Measurements from ENCODE around the gene LTBP2. TPM values are rescaled to one million over a fixed set of nuclear protein-coding genes. Genes with fewer than 3 reads are reported as not detected.

LTBP2 gene
- total RNA-seq, 1 donor from 2014 or later: 26.5 TPM

- Histone ChIP-seq H3K27me3 (ENCODE audit: low read depth) (no peaks in the 10 kb centered on the region), H3K27ac (replicated peaks) (peak overlapping the region; percentile 86), H3K4me1 (peaks cover 76% of the 10 kb centered on the region), H3K36me3 (no peaks in the 10 kb centered on the region), H3K4me3 (no peak overlapping the region), H3K9me3 (replicated peaks) (no peaks in the 10 kb centered on the region)
- intact Hi-C loops (cut with micrococcal nuclease): no loop called here
- no peak for TF ChIP-seq CTCF (IDR thresholded peaks at IDR 0.05; ENCODE audit: borderline replicate concordance)
- DNase-seq: no peak
Observed at GRCh38 chr14:74593241-74593953, 18.6 kb downstream of the LTBP2 start.

- peak overlapping the region; percentile 86 for H3K27ac ChIP-seq (replicated peaks)
- intact Hi-C loops (cut with micrococcal nuclease): no loop called here
- TF ChIP-seq CTCF (IDR thresholded peaks at IDR 0.05; ENCODE audit: borderline replicate concordance): no peak
- no peak overlapping the region for H3K4me3 ChIP-seq
- peaks cover 72% of the 10 kb centered on the region for H3K4me1 ChIP-seq
- H3K9me3 ChIP-seq (replicated peaks): no peaks in the 10 kb centered on the region
- H3K36me3 ChIP-seq: no peaks in the 10 kb centered on the region
- no peaks in the 10 kb centered on the region for H3K27me3 ChIP-seq (ENCODE audit: low read depth)
- DNase-seq: no peak
Observed at GRCh38 chr14:74592476-74593201, 19.4 kb downstream of the LTBP2 start.

- no peak for DNase-seq
- H3K27ac ChIP-seq (replicated peaks): peak overlapping the region; percentile 86
- no peaks in the 10 kb centered on the region for H3K9me3 ChIP-seq (replicated peaks)
- intact Hi-C loops (cut with micrococcal nuclease): no loop called here
- TF ChIP-seq CTCF (IDR thresholded peaks at IDR 0.05; ENCODE audit: borderline replicate concordance): no peak
- H3K27me3 ChIP-seq (ENCODE audit: low read depth): no peaks in the 10 kb centered on the region
- no peaks in the 10 kb centered on the region for H3K36me3 ChIP-seq
- peaks cover 72% of the 10 kb centered on the region for H3K4me1 ChIP-seq
- H3K4me3 ChIP-seq: no peak overlapping the region
Observed at GRCh38 chr14:74591899-74592298, 20.1 kb downstream of the LTBP2 start.

- Histone ChIP-seq H3K4me3 (no peak overlapping the region), H3K27ac (replicated peaks) (peak overlapping the region; percentile 86), H3K9me3 (replicated peaks) (no peaks in the 10 kb centered on the region), H3K4me1 (peaks cover 70% of the 10 kb centered on the region), H3K27me3 (ENCODE audit: low read depth) (no peaks in the 10 kb centered on the region), H3K36me3 (no peaks in the 10 kb centered on the region)
- no peak for DNase-seq
- no peak for TF ChIP-seq CTCF (IDR thresholded peaks at IDR 0.05; ENCODE audit: borderline replicate concordance)
- intact Hi-C loops (cut with micrococcal nuclease): no loop called here
Observed at GRCh38 chr14:74591394-74591793, 20.6 kb downstream of the LTBP2 start.

GRCh38 chr14:74589291-74589879 lies 22.7 kb downstream of the LTBP2 start:
- Histone ChIP-seq H3K27ac (replicated peaks) (no peak overlapping the region), H3K36me3 (no peaks in the 10 kb centered on the region), H3K4me3 (no peak overlapping the region), H3K27me3 (ENCODE audit: low read depth) (no peaks in the 10 kb centered on the region), H3K9me3 (replicated peaks) (no peaks in the 10 kb centered on the region), H3K4me1 (peaks cover 59% of the 10 kb centered on the region)
- no peak for DNase-seq
- no peak for TF ChIP-seq CTCF (IDR thresholded peaks at IDR 0.05; ENCODE audit: borderline replicate concordance)
- intact Hi-C loops (cut with micrococcal nuclease): no loop called here

Data from left ventricle myocardium inferior (tissue), 1 donor.